Measurements from ENCODE around the gene ZBTB24. TPM values are rescaled to one million over a fixed set of nuclear protein-coding genes. Genes with fewer than 3 reads are reported as not detected.

Gene ZBTB24
- total RNA-seq, 1 donor from 2014 or later: 8.2 TPM

GRCh38 chr6:109507490-109508072 lies 24.6 kb upstream of the ZBTB24 start:
- TF ChIP-seq CTCF (IDR thresholded peaks at IDR 0.05): no peak
- no peaks in the 10 kb centered on the region for H3K9me3 ChIP-seq
- ATAC-seq (peak in 1 of 2 donors; percentile 73), DNase-seq (no peak)
- intact Hi-C loops (cut with DNase I): no loop called here
- no peak overlapping the region for H3K4me3 ChIP-seq
- no peaks in the 10 kb centered on the region for H3K27me3 ChIP-seq (ENCODE audit: low read depth)
- no peak overlapping the region for H3K27ac ChIP-seq
- no peaks in the 10 kb centered on the region for H3K4me1 ChIP-seq
- H3K36me3 ChIP-seq: no peaks in the 10 kb centered on the region

GRCh38 chr6:109506841-109507240 lies 23.8 kb upstream of the ZBTB24 start:
- DNase-seq (no peak), ATAC-seq (no peak)
- intact Hi-C loops (cut with DNase I): no loop called here
- Histone ChIP-seq H3K9me3 (no peaks in the 10 kb centered on the region), H3K4me1 (no peaks in the 10 kb centered on the region), H3K36me3 (no peaks in the 10 kb centered on the region), H3K27ac (no peak overlapping the region), H3K4me3 (no peak overlapping the region), H3K27me3 (ENCODE audit: low read depth) (no peaks in the 10 kb centered on the region)
- TF ChIP-seq CTCF (IDR thresholded peaks at IDR 0.05): no peak

GRCh38 chr6:109506314-109506713 lies 23.3 kb upstream of the ZBTB24 start:
- Histone ChIP-seq H3K4me1 (no peaks in the 10 kb centered on the region), H3K4me3 (no peak overlapping the region), H3K36me3 (no peaks in the 10 kb centered on the region), H3K27me3 (ENCODE audit: low read depth) (no peaks in the 10 kb centered on the region), H3K9me3 (no peaks in the 10 kb centered on the region), H3K27ac (no peak overlapping the region)
- no peak for TF ChIP-seq CTCF (IDR thresholded peaks at IDR 0.05)
- intact Hi-C loops (cut with DNase I): no loop called here
- ATAC-seq (no peak), DNase-seq (no peak)

- no peaks in the 10 kb centered on the region for H3K36me3 ChIP-seq
- no peak overlapping the region for H3K27ac ChIP-seq
- no peak for DNase-seq
- peak in 1 of 2 donors; percentile 16 for ATAC-seq
- no peaks in the 10 kb centered on the region for H3K9me3 ChIP-seq
- no peak overlapping the region for H3K4me3 ChIP-seq
- H3K27me3 ChIP-seq (ENCODE audit: low read depth): no peaks in the 10 kb centered on the region
- no peak for TF ChIP-seq CTCF (IDR thresholded peaks at IDR 0.05)
- intact Hi-C loops (cut with DNase I): no loop called here
- H3K4me1 ChIP-seq: no peaks in the 10 kb centered on the region
These were observed 20.6 kb upstream of the ZBTB24 start for GRCh38 chr6:109503327-109504224.

- intact Hi-C loops (cut with DNase I): no loop called here
- DNase-seq (no peak), ATAC-seq (no peak)
These were observed 15.9 kb upstream of the ZBTB24 start for GRCh38 chr6:109498936-109499335.

More at GRCh38 chr6:109498936-109499335, 15.9 kb upstream of the ZBTB24 start:
- Histone ChIP-seq H3K4me1 (no peaks in the 10 kb centered on the region), H3K27me3 (ENCODE audit: low read depth) (no peaks in the 10 kb centered on the region), H3K36me3 (no peaks in the 10 kb centered on the region), H3K27ac (no peak overlapping the region), H3K9me3 (no peaks in the 10 kb centered on the region), H3K4me3 (no peak overlapping the region)
- no peak for TF ChIP-seq CTCF (IDR thresholded peaks at IDR 0.05)

Data from lower lobe of right lung (tissue), 2 donors.